ENCODE data around the gene RPL39. TPM values are rescaled to one million over a fixed set of nuclear protein-coding genes. Genes with fewer than 3 reads are reported as not detected.
"Not testable (repeated sequence)": the region's sequence is repeated elsewhere in the genome, so short reads cannot be mapped to it uniquely, and the experiment has no call there.

RPL39 gene
- total RNA-seq, 1 experiment from 2014 or later: 1,700 TPM

DNA sequence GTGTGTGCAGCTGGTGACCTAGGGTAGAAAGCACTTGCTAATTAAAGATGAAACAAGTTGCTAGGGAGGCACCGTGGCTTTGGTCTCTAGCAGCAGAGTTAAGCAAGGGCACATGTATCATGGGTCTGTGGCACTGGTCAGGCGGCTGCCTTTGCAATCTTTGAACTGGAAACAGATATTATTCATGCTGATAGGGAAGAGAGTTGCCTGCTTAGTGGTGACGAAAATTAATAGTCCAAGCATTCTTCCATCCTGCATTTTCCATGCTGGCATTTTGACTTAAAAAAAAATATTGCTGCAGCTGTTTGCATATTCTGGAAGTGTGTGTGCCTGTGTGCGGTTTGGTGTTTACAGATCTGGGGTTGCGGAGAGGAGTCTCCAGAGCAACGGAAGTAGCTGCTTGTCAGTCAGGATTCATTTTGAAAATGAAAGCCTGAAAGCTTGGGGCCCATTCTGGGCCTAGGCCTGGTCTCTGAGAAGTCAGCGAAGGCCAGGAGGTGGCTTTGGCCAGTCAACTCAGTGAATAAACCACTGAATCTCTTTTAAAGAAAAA, 35.4 kb downstream of the RPL39 start:
- no peak for DNase-seq
- intact Hi-C loops (cut with micrococcal nuclease; ENCODE audit: unreplicated experiment): loop anchor here (10.0 kb wide), 1 partner anchor 241 kb away; no protein-coding TSS in a partner anchor
- Histone ChIP-seq H3K4me3 (ENCODE audit: low read depth, low read length) (no peak overlapping the region), H3K27me3 (replicated peaks; ENCODE audit: control insufficient read depth, insufficient read depth, low read length) (no peaks in the 10 kb centered on the region), H3K9me3 (no peaks in the 10 kb centered on the region), H3K36me3 (ENCODE audit: control insufficient read depth, insufficient read depth, low read length) (no peaks in the 10 kb centered on the region), H3K4me1 (no peaks in the 10 kb centered on the region)
- Mint-ChIP-seq H3K36me3 (ENCODE audit: insufficient read depth, unreplicated experiment) (no peaks in the 10 kb centered on the region), H3K4me1 (ENCODE audit: low read depth, unreplicated experiment) (peaks cover 13% of the 10 kb centered on the region), H3K9me3 (ENCODE audit: unreplicated experiment) (no peaks in the 10 kb centered on the region), H3K27ac (ENCODE audit: unreplicated experiment) (no peak overlapping the region), H3K4me3 (ENCODE audit: unreplicated experiment) (no peak overlapping the region), H3K27me3 (ENCODE audit: insufficient read depth, unreplicated experiment) (no peaks in the 10 kb centered on the region)
- no TSS peak for BruUV-seq (replicated peaks)
- ChIA-PET CTCF (no interaction called here), POLR2A (no interaction called here)
- TF ChIP-seq, protein P1, sequence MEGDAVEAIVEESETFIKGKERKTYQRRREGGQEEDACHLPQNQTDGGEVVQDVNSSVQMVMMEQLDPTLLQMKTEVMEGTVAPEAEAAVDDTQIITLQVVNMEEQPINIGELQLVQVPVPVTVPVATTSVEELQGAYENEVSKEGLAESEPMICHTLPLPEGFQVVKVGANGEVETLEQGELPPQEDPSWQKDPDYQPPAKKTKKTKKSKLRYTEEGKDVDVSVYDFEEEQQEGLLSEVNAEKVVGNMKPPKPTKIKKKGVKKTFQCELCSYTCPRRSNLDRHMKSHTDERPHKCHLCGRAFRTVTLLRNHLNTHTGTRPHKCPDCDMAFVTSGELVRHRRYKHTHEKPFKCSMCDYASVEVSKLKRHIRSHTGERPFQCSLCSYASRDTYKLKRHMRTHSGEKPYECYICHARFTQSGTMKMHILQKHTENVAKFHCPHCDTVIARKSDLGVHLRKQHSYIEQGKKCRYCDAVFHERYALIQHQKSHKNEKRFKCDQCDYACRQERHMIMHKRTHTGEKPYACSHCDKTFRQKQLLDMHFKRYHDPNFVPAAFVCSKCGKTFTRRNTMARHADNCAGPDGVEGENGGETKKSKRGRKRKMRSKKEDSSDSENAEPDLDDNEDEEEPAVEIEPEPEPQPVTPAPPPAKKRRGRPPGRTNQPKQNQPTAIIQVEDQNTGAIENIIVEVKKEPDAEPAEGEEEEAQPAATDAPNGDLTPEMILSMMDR (IDR thresholded peaks at IDR 0.05; ENCODE audit: insufficient read depth in 1 of 2, low read depth in 1 of 2, low read length in 1 of 2, severe bottlenecking in 1 of 2, unreplicated experiment in 1 of 2): no peak

- Mint-ChIP-seq H3K27me3 (ENCODE audit: insufficient read depth, unreplicated experiment) (no peaks in the 10 kb centered on the region), H3K36me3 (ENCODE audit: insufficient read depth, unreplicated experiment) (no peaks in the 10 kb centered on the region), H3K4me1 (ENCODE audit: low read depth, unreplicated experiment) (peaks cover 13% of the 10 kb centered on the region), H3K4me3 (ENCODE audit: unreplicated experiment) (no peak overlapping the region), H3K9me3 (ENCODE audit: unreplicated experiment) (no peaks in the 10 kb centered on the region), H3K27ac (ENCODE audit: unreplicated experiment) (no peak overlapping the region)
- no peak overlapping the region for H3K4me3 ChIP-seq (ENCODE audit: low read depth, low read length)
- TF ChIP-seq, protein P1 (IDR thresholded peaks at IDR 0.05; ENCODE audit: insufficient read depth in 1 of 2, low read depth in 1 of 2, low read length in 1 of 2, severe bottlenecking in 1 of 2, unreplicated experiment in 1 of 2): peak in 1 of 2 experiments; percentile 3
- H3K9me3 ChIP-seq: no peaks in the 10 kb centered on the region
- no peaks in the 10 kb centered on the region for H3K4me1 ChIP-seq
- no peaks in the 10 kb centered on the region for H3K27me3 ChIP-seq (replicated peaks; ENCODE audit: control insufficient read depth, insufficient read depth, low read length)
- intact Hi-C loops (cut with micrococcal nuclease; ENCODE audit: unreplicated experiment): loop anchor here (10.0 kb wide), 1 partner anchor 239 kb away; no protein-coding TSS in a partner anchor
- DNase-seq: peak in 1 of 2 experiments; percentile 19
- no peaks in the 10 kb centered on the region for H3K36me3 ChIP-seq (ENCODE audit: control insufficient read depth, insufficient read depth, low read length)
- ChIA-PET POLR2A (no interaction called here), CTCF (interaction anchor here (0.7 kb wide), 1 partner anchor 15 kb away, joined by 3 read pairs; no protein-coding TSS in a partner anchor)
- no TSS peak for BruUV-seq (replicated peaks)
Measured at GRCh38 chrX:119753639-119754257, 37.7 kb downstream of the RPL39 start.

DNA sequence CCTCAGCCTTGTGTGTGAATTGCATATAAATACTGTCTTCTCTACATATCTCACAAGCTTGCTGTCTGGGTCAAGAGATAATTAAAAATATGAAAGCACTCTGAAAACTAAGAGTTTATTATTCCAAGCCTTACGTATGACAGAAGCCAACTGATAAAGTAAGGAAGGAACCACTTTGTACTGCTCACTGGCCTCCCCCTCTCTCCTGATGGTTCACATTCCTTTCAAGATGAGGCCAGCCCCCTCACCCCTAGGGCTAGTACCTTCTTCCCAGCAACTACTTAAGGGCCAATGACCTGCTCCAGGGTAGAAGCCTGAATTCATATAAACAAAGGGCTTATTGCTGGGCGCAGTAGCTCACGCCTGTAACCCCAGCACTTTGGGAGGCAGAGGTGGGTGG, 38.4 kb downstream of the RPL39 start:
- TF ChIP-seq, protein P1 (IDR thresholded peaks at IDR 0.05; ENCODE audit: insufficient read depth in 1 of 2, low read depth in 1 of 2, low read length in 1 of 2, severe bottlenecking in 1 of 2, unreplicated experiment in 1 of 2): no peak
- ChIA-PET POLR2A (no interaction called here), CTCF (interaction anchor here (0.7 kb wide), 1 partner anchor 16 kb away, joined by 3 read pairs; no protein-coding TSS in a partner anchor)
- H3K27ac Mint-ChIP-seq (ENCODE audit: unreplicated experiment): no peak overlapping the region
- no peaks in the 10 kb centered on the region for H3K36me3 Mint-ChIP-seq (ENCODE audit: insufficient read depth, unreplicated experiment)
- no peak overlapping the region for H3K4me3 Mint-ChIP-seq (ENCODE audit: unreplicated experiment)
- Histone ChIP-seq H3K4me3 (ENCODE audit: low read depth, low read length) (no peak overlapping the region), H3K4me1 (no peaks in the 10 kb centered on the region), H3K27me3 (replicated peaks; ENCODE audit: control insufficient read depth, insufficient read depth, low read length) (no peaks in the 10 kb centered on the region), H3K9me3 (no peaks in the 10 kb centered on the region), H3K36me3 (ENCODE audit: control insufficient read depth, insufficient read depth, low read length) (no peaks in the 10 kb centered on the region)
- no peaks in the 10 kb centered on the region for H3K9me3 Mint-ChIP-seq (ENCODE audit: unreplicated experiment)
- H3K27me3 Mint-ChIP-seq (ENCODE audit: insufficient read depth, unreplicated experiment): no peaks in the 10 kb centered on the region
- intact Hi-C loops (cut with micrococcal nuclease; ENCODE audit: unreplicated experiment): loop anchor here (10.0 kb wide), 1 partner anchor 238 kb away; no protein-coding TSS in a partner anchor
- peaks cover 13% of the 10 kb centered on the region for H3K4me1 Mint-ChIP-seq (ENCODE audit: low read depth, unreplicated experiment)
- DNase-seq: no peak
- BruUV-seq (replicated peaks): no TSS peak

- H3K27ac Mint-ChIP-seq (ENCODE audit: unreplicated experiment); H3K9me3 Mint-ChIP-seq (ENCODE audit: unreplicated experiment); H3K27me3 ChIP-seq (replicated peaks; ENCODE audit: control insufficient read depth, insufficient read depth, low read length); H3K4me3 ChIP-seq (ENCODE audit: low read depth, low read length); H3K4me1 ChIP-seq; H3K36me3 ChIP-seq (ENCODE audit: control insufficient read depth, insufficient read depth, low read length); BruUV-seq (replicated peaks); CTCF ChIA-PET; H3K27me3 Mint-ChIP-seq (ENCODE audit: insufficient read depth, unreplicated experiment); H3K9me3 ChIP-seq; DNase-seq; H3K36me3 Mint-ChIP-seq (ENCODE audit: insufficient read depth, unreplicated experiment); POLR2A ChIA-PET; H3K4me3 Mint-ChIP-seq (ENCODE audit: unreplicated experiment); H3K4me1 Mint-ChIP-seq (ENCODE audit: low read depth, unreplicated experiment): not testable (repeated sequence)
- intact Hi-C loops (cut with micrococcal nuclease; ENCODE audit: unreplicated experiment): loop anchor here (10.0 kb wide), 1 partner anchor 236 kb away; no protein-coding TSS in a partner anchor
Measured at GRCh38 chrX:119750751-119751150, 40.7 kb downstream of the RPL39 start.

DNA sequence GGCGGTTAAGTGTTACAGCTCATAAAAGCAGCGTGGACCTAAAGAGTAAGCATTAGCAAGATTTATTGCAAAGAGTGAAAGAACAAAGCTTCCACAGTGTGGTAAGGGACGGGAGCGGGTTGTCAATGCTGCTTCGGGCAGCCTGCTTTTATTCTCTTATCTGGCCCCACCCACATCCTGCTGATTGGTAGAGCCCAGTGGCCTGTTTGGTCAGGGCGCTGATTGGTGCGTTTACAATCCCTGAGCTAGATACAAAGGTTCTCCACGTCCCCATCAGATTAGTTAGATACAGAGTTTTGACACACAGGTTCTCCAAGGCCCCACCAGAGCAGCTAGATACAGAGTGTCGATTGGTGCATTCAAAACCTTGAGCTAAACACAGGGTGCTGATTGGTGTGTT, 41.3 kb downstream of the RPL39 start:
- POLR2A ChIA-PET: not testable (repeated sequence)

More for the DNA sequence above, 41.3 kb downstream of the RPL39 start:
- H3K9me3 ChIP-seq; H3K9me3 Mint-ChIP-seq (ENCODE audit: unreplicated experiment); H3K27me3 ChIP-seq (replicated peaks; ENCODE audit: control insufficient read depth, insufficient read depth, low read length); H3K4me1 ChIP-seq; H3K27me3 Mint-ChIP-seq (ENCODE audit: insufficient read depth, unreplicated experiment); H3K4me3 Mint-ChIP-seq (ENCODE audit: unreplicated experiment); BruUV-seq (replicated peaks); H3K4me1 Mint-ChIP-seq (ENCODE audit: low read depth, unreplicated experiment); H3K36me3 ChIP-seq (ENCODE audit: control insufficient read depth, insufficient read depth, low read length); H3K36me3 Mint-ChIP-seq (ENCODE audit: insufficient read depth, unreplicated experiment); H3K27ac Mint-ChIP-seq (ENCODE audit: unreplicated experiment); CTCF ChIA-PET; H3K4me3 ChIP-seq (ENCODE audit: low read depth, low read length); DNase-seq: not testable (repeated sequence)
- intact Hi-C loops (cut with micrococcal nuclease; ENCODE audit: unreplicated experiment): loop anchor here (10.0 kb wide), 1 partner anchor 235 kb away; no protein-coding TSS in a partner anchor
